Neuron (in vitro differentiated cells): ENCODE data around the gene MASTL.
"Not testable (repeated sequence)": the region's sequence is repeated elsewhere in the genome, so short reads cannot be mapped to it uniquely, and the experiment has no call there.

ENCODE experiments used
- H2AFZ ChIP-seq: one replicate; pipeline ENCODE4 v1.6.1; 2013; ENCODE audit warnings: low read depth, mild to moderate bottlenecking, inconsistent platforms, low read length, moderate library complexity
- H3K27me3 ChIP-seq: one replicate; pipeline ENCODE4 v1.6.1; 2013; ENCODE audit warnings: low read length; ENCODE audit not compliant: insufficient read depth
- H3K36me3 ChIP-seq: one replicate; pipeline ENCODE4 v1.6.1; 2013; ENCODE audit warnings: low read length; ENCODE audit not compliant: insufficient read depth
- H3K4me1 ChIP-seq: one replicate; pipeline ENCODE4 v1.6.1; 2013; ENCODE audit warnings: low read length; ENCODE audit not compliant: insufficient read depth
- H3K4me3 ChIP-seq: 2 replicates; pipeline ENCODE4 v1.5.1; 2013; ENCODE audit warnings: mild to moderate bottlenecking, low read length, moderate library complexity
- H3K9me3 ChIP-seq: one replicate; pipeline ENCODE4 v1.6.1; 2013; ENCODE audit warnings: low read length

MASTL gene

GRCh38 chr10:27155066-27155754 is at the start of gene MASTL:
TSS of gene MASTL (plus strand) at chr10:27155352. CDS start at chr10:27155427, 75 bp downstream.
- H3K4me3 ChIP-seq = peak within 1 kb of the TSS; percentile 99
- peaks cover 21% of the 10 kb centered on the region for H3K36me3 ChIP-seq
- peaks cover 20% of the 10 kb centered on the region for H3K4me1 ChIP-seq
- no peaks in the 10 kb centered on the region for H3K9me3 ChIP-seq
- H3K27me3 ChIP-seq = no peaks in the 10 kb centered on the region
- peak within 1 kb of the TSS; percentile 56 for H2AFZ ChIP-seq

GRCh38 chr10:27108165-27108564 is 47.0 kb upstream of the MASTL start:
- Histone ChIP-seq H3K9me3 (peaks cover 3% of the 10 kb centered on the region), H3K27me3 (no peaks in the 10 kb centered on the region), H3K4me1 (no peaks in the 10 kb centered on the region), H3K36me3 (peaks cover 48% of the 10 kb centered on the region), H3K4me3 (no peak overlapping the region), H2AFZ (no peak overlapping the region)

GRCh38 chr10:27134371-27134770 is 20.8 kb upstream of the MASTL start:
- Histone ChIP-seq H3K4me1 (no peaks in the 10 kb centered on the region), H3K36me3 (peaks cover 86% of the 10 kb centered on the region), H3K27me3 (no peaks in the 10 kb centered on the region), H3K9me3 (no peaks in the 10 kb centered on the region), H2AFZ (no peak overlapping the region), H3K4me3 (no peak overlapping the region)

- H3K9me3 ChIP-seq = no peaks in the 10 kb centered on the region
- H3K27me3 ChIP-seq = no peaks in the 10 kb centered on the region
- no peak overlapping the region for H3K4me3 ChIP-seq
- no peaks in the 10 kb centered on the region for H3K4me1 ChIP-seq
- H3K36me3 ChIP-seq = peaks cover 81% of the 10 kb centered on the region
- no peak overlapping the region for H2AFZ ChIP-seq
Measured at GRCh38 chr10:27138277-27138676, 16.9 kb upstream of the MASTL start.

- Histone ChIP-seq H3K4me3 (no peak overlapping the region), H3K36me3 (peaks cover 80% of the 10 kb centered on the region), H3K27me3 (no peaks in the 10 kb centered on the region), H3K9me3 (no peaks in the 10 kb centered on the region), H2AFZ (no peak overlapping the region), H3K4me1 (peaks cover 11% of the 10 kb centered on the region)
Measured at GRCh38 chr10:27143686-27144085, 11.5 kb upstream of the MASTL start.

- H3K27me3 ChIP-seq = no peaks in the 10 kb centered on the region
- H3K9me3 ChIP-seq = no peaks in the 10 kb centered on the region
- H3K36me3 ChIP-seq = peaks cover 67% of the 10 kb centered on the region
- H2AFZ ChIP-seq = no peak overlapping the region
- H3K4me3 ChIP-seq = no peak overlapping the region
- peaks cover 11% of the 10 kb centered on the region for H3K4me1 ChIP-seq
Measured at GRCh38 chr10:27145937-27146336, 9.2 kb upstream of the MASTL start.

- Histone ChIP-seq H3K36me3 (peaks cover 54% of the 10 kb centered on the region), H3K4me3 (no peak overlapping the region), H3K27me3 (no peaks in the 10 kb centered on the region), H3K4me1 (peaks cover 18% of the 10 kb centered on the region), H2AFZ (no peak overlapping the region), H3K9me3 (no peaks in the 10 kb centered on the region)
Measured at GRCh38 chr10:27147701-27148100, 7.5 kb upstream of the MASTL start.

GRCh38 chr10:27150261-27150660 is 4.9 kb upstream of the MASTL start:
- no peaks in the 10 kb centered on the region for H3K9me3 ChIP-seq
- no peak overlapping the region for H3K4me3 ChIP-seq
- peaks cover 33% of the 10 kb centered on the region for H3K36me3 ChIP-seq
- H3K4me1 ChIP-seq = peaks cover 22% of the 10 kb centered on the region
- H2AFZ ChIP-seq = no peak overlapping the region
- no peaks in the 10 kb centered on the region for H3K27me3 ChIP-seq

- H3K36me3 ChIP-seq = peaks cover 13% of the 10 kb centered on the region
- peak overlapping the region; percentile 99 for H3K4me3 ChIP-seq
- H3K27me3 ChIP-seq = no peaks in the 10 kb centered on the region
- no peak overlapping the region for H2AFZ ChIP-seq
- H3K4me1 ChIP-seq = peaks cover 20% of the 10 kb centered on the region
- H3K9me3 ChIP-seq = no peaks in the 10 kb centered on the region
Measured at GRCh38 chr10:27152687-27153086, 2.5 kb upstream of the MASTL start.

- no peaks in the 10 kb centered on the region for H3K27me3 ChIP-seq
- peak overlapping the region; percentile 99 for H3K4me3 ChIP-seq
- H3K36me3 ChIP-seq = peaks cover 12% of the 10 kb centered on the region
- H3K4me1 ChIP-seq = peaks cover 20% of the 10 kb centered on the region
- H3K9me3 ChIP-seq = no peaks in the 10 kb centered on the region
- H2AFZ ChIP-seq = no peak overlapping the region
Measured at GRCh38 chr10:27153329-27153728, 1.8 kb upstream of the MASTL start.

GRCh38 chr10:27153845-27154193 is 1.3 kb upstream of the MASTL start:
- H2AFZ ChIP-seq = peak overlapping the region; percentile 46
- H3K4me3 ChIP-seq = peak overlapping the region; percentile 99
- no peaks in the 10 kb centered on the region for H3K27me3 ChIP-seq
- H3K36me3 ChIP-seq = peaks cover 12% of the 10 kb centered on the region
- H3K9me3 ChIP-seq = no peaks in the 10 kb centered on the region
- H3K4me1 ChIP-seq = peaks cover 20% of the 10 kb centered on the region

GRCh38 chr10:27156566-27156965 is 1.4 kb downstream of the MASTL start:
- Histone ChIP-seq H3K4me3 (peak overlapping the region; percentile 99), H3K36me3 (peaks cover 28% of the 10 kb centered on the region)

GRCh38 chr10:27157150-27157549 is 2.0 kb downstream of the MASTL start:
- no peaks in the 10 kb centered on the region for H3K9me3 ChIP-seq
- no peaks in the 10 kb centered on the region for H3K27me3 ChIP-seq
- H3K36me3 ChIP-seq = peaks cover 31% of the 10 kb centered on the region
- H3K4me1 ChIP-seq = peaks cover 18% of the 10 kb centered on the region
- H3K4me3 ChIP-seq = peak overlapping the region; percentile 99
- H2AFZ ChIP-seq = no peak overlapping the region

More at GRCh38 chr10:27156566-27156965, 1.4 kb downstream of the MASTL start:
- peaks cover 20% of the 10 kb centered on the region for H3K4me1 ChIP-seq
- H2AFZ ChIP-seq, H3K27me3 ChIP-seq, H3K9me3 ChIP-seq: not testable (repeated sequence)

GRCh38 chr10:27158421-27158820 is 3.3 kb downstream of the MASTL start:
- H2AFZ ChIP-seq = no peak overlapping the region
- H3K36me3 ChIP-seq = peaks cover 35% of the 10 kb centered on the region
- H3K9me3 ChIP-seq = no peaks in the 10 kb centered on the region
- peaks cover 9% of the 10 kb centered on the region for H3K4me1 ChIP-seq
- no peak overlapping the region for H3K4me3 ChIP-seq
- no peaks in the 10 kb centered on the region for H3K27me3 ChIP-seq
